Common myeloid progenitor, CD34-positive (primary cell): ENCODE measurements around the gene FOXL2.

ENCODE experiments used
- CTCF ChIA-PET: fragments of 350-600 bp; sonication (Branson Sonifier 250); formaldehyde crosslinking; loops from one replicate; lab custom pipeline; 2021; ENCODE audit warnings: antibody characterized with exemption; lab: Charles Lee
- POLR2A ChIA-PET: fragments of 350-600 bp; sonication (Branson Sonifier 250); formaldehyde crosslinking; loops from one replicate; lab custom pipeline; 2021; ENCODE audit warnings: antibody characterized with exemption; lab: Charles Lee
- DNase-seq, 3 donors: peaks; one replicate each; pipeline versions ENCODE4 v3.0.0 to v3.0.0-alpha.2; 2013
- H3K27ac ChIP-seq, 2 experiments: 1 replicate in 1 of 2; 2 replicates in 1 of 2; pipeline ENCODE4 v1.7.0; 2013; ENCODE audit warnings: inconsistent platforms in 2 of 2, low read length in 2 of 2, mild to moderate bottlenecking in 2 of 2, low read depth in 1 of 2, moderate library complexity in 1 of 2; ENCODE audit not compliant: severe bottlenecking in 2 of 2, insufficient read depth in 1 of 2, poor library complexity in 1 of 2
- H3K27me3 ChIP-seq, 5 experiments: replicated peaks in 2 of 5; 1 replicate in 3 of 5; 2 replicates in 2 of 5; pipeline versions ENCODE4 v1.6.1 to v1.7.0; 2013; ENCODE audit warnings: low read length in 4 of 5, mild to moderate bottlenecking in 2 of 5, moderate library complexity in 2 of 5, inconsistent platforms in 1 of 5; ENCODE audit not compliant: insufficient read depth in 5 of 5, control insufficient read depth in 4 of 5
- H3K36me3 ChIP-seq, 4 experiments: 1 replicate in 2 of 4; 2 replicates in 2 of 4; pipeline versions ENCODE4 v1.6.1 to v1.7.0; 2013; ENCODE audit warnings: low read length in 3 of 4, control low read depth in 1 of 4, mild to moderate bottlenecking in 1 of 4; ENCODE audit not compliant: control insufficient read depth in 4 of 4, insufficient read depth in 4 of 4
- H3K4me1 ChIP-seq, 4 experiments: 1 replicate in 3 of 4; 2 replicates in 1 of 4; pipeline versions ENCODE4 v1.6.1 to v1.7.1; 2013; ENCODE audit warnings: low read length in 3 of 4, mild to moderate bottlenecking in 3 of 4, control low read depth in 1 of 4, inconsistent platforms in 1 of 4, moderate library complexity in 1 of 4; ENCODE audit not compliant: control insufficient read depth in 4 of 4, insufficient read depth in 4 of 4; ENCODE audit errors: control extremely low read depth in 1 of 4
- H3K4me3 ChIP-seq, 7 experiments: 1 replicate in 4 of 7; 2 replicates in 3 of 7; pipeline versions ENCODE4 v1.5.1 to v1.7.0; 2013; ENCODE audit warnings: mild to moderate bottlenecking in 7 of 7, low read length in 6 of 7, moderate library complexity in 6 of 7, inconsistent platforms in 2 of 7, low read depth in 2 of 7, control low read depth in 1 of 7; ENCODE audit not compliant: insufficient read depth in 4 of 7, control insufficient read depth in 1 of 7; ENCODE audit errors: extremely low read depth in 1 of 7
- H3K9me3 ChIP-seq, 5 experiments: 1 replicate in 4 of 5; 2 replicates in 1 of 5; pipeline versions ENCODE4 v1.6.1 to v1.7.1; 2013; ENCODE audit warnings: low read length in 4 of 5, mild to moderate bottlenecking in 2 of 5, inconsistent platforms in 1 of 5, low read depth in 1 of 5, moderate library complexity in 1 of 5; ENCODE audit not compliant: control insufficient read depth in 4 of 5, insufficient read depth in 2 of 5; ENCODE audit errors: control extremely low read depth in 1 of 5
- WGBS: methylation state at CpG from one replicate; pipeline ENCODE4 v1.1.5; 2013; ENCODE audit not compliant: insufficient coverage; 5-methylcytosine and 5-hydroxymethylcytosine counted together

The FOXL2 gene

GRCh38 chr3:138943724-138944653 lies 2.9 kb downstream of the FOXL2 start:
- H3K9me3 ChIP-seq: no peaks in the 10 kb centered on the region
- H3K27ac ChIP-seq: peak overlapping the region in 1 of 2 experiments; percentile 68
- H3K4me1 ChIP-seq: peaks cover 2 to 44% (median 40%) of the 10 kb centered on the region in 4 experiments
- 8% methylated on average over 13 of the region's 30 CpGs for WGBS
- H3K27me3 ChIP-seq: peaks cover 12 to 99% (median 81%) of the 10 kb centered on the region in 5 experiments
- no peak overlapping the region for H3K4me3 ChIP-seq
- DNase-seq: peak in 2 of 3 donors; percentile 57
- ChIA-PET POLR2A (no interaction called here), CTCF (interaction anchor here (0.5 to 1.6 kb wide), 5 partner anchors 8 to 400 kb away, joined by 3 to 7 read pairs (median 3); partner anchors contain the start of gene MRPS22)
- H3K36me3 ChIP-seq: no peaks in the 10 kb centered on the region

DNA sequence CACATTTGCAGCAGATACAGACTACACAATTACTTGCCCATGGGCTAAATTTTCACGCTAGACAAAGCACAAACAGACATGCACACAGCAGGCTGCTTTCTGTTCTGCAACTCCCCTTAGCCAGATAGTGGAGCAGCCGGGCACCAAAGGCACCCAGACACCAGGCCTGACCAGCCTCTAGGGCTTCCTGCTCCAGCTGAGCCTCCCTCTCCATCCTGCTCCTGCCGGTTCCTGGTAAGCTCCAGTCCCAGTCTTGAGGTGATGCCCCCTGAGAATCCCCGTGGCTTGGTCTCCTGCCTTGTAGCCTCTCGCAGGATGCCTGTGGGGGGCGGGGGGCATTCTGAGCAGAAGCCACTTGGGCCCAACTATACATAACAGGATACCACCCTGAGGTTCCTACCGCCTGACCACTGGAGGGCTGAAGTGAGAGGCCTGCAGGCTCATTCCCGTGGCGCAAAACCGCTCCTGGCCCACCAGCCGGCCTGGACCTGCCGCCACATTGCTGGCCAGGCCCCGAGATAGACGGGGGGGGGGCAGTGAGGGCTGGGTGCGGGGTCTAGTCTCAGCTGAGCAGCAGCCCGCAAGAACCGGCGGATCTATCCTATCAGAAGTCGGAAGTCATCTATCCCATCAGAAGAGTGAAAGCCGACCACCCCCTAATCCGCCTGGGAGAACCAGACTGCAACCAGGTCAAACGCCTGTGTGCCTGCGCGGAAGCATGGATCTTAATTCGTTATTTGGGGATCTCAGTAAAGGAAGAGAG lies 3.9 kb downstream of the FOXL2 start:
- H3K4me1 ChIP-seq: peaks cover 2 to 53% (median 49%) of the 10 kb centered on the region in 4 experiments
- ChIA-PET POLR2A (no interaction called here), CTCF (interaction anchor here (0.5 to 6.2 kb wide), 5 partner anchors 8 to 254 kb away, joined by 3 to 44 read pairs (median 3); no protein-coding TSS in a partner anchor)
- H3K9me3 ChIP-seq: no peaks in the 10 kb centered on the region
- peak in 1 of 3 donors; percentile 35 for DNase-seq
- no peak overlapping the region for H3K4me3 ChIP-seq
- H3K36me3 ChIP-seq: no peaks in the 10 kb centered on the region
- H3K27ac ChIP-seq: peak overlapping the region in 1 of 2 experiments; percentile 68
- H3K27me3 ChIP-seq: peaks cover 7 to 99% (median 83%) of the 10 kb centered on the region in 5 experiments
- WGBS: 22% methylated on average over 12 of the region's 25 CpGs

GRCh38 chr3:138942271-138942670 lies 4.7 kb downstream of the FOXL2 start:
- Histone ChIP-seq H3K4me1 (peaks cover 2 to 57% (median 51%) of the 10 kb centered on the region in 4 experiments), H3K36me3 (no peaks in the 10 kb centered on the region), H3K9me3 (no peaks in the 10 kb centered on the region), H3K27me3 (peaks cover 7 to 99% (median 84%) of the 10 kb centered on the region in 5 experiments), H3K27ac (no peak overlapping the region), H3K4me3 (no peak overlapping the region)
- no peak for DNase-seq
- ChIA-PET POLR2A (interaction anchor here (0.5 kb wide), 1 partner anchor 21 kb away, joined by 3 read pairs; no protein-coding TSS in a partner anchor), CTCF (interaction anchor here (1.0 to 6.2 kb wide), 6 partner anchors 9 to 37 kb away, joined by 3 to 44 read pairs (median 6); no protein-coding TSS in a partner anchor)
- 78% methylated on average over 4 of the region's 4 CpGs for WGBS

DNA sequence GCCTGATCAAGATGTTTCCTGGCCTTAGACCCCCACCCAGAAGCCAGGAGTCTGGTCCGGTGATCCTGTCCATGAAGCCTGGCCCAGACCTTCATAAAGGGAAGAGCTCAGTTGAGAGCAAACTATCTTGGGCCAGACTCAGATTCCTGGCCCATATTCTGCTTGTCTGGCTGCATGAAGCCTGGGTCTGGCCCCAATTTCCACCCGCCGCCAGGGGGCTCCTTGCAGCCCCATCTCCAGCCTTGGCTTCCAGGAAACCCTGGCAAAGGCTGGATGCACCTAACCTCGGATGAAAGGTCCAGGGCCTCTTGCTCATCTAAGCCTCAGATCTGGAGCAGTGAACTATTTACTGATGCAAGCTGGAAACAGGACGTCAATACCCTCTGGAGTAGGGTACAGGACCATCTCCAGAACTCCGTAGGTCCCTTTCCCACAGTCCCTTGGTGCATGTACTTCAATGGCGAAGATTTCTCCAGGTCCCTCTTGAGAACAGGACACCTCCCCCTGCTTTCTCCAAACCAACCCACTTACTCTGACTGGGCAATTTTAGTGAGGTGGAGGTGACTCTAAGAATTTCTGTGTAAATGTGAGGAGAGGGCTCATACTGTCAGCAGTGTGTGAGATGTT lies 5.6 kb downstream of the FOXL2 start:
- H3K27me3 ChIP-seq: peaks cover 7 to 99% (median 81%) of the 10 kb centered on the region in 5 experiments
- H3K9me3 ChIP-seq: no peaks in the 10 kb centered on the region
- H3K27ac ChIP-seq: no peak overlapping the region
- peaks cover 2 to 57% (median 48%) of the 10 kb centered on the region in 4 experiments for H3K4me1 ChIP-seq
- 13% methylated on average over 4 of the region's 7 CpGs for WGBS
- no peaks in the 10 kb centered on the region for H3K36me3 ChIP-seq
- H3K4me3 ChIP-seq: no peak overlapping the region
- peak; percentile 63 to 76 (median 72) for DNase-seq
- POLR2A ChIA-PET: interaction anchor here (0.6 kb wide), 2 partner anchors 154 to 755 kb away, joined by 3 read pairs; no protein-coding TSS in a partner anchor
- CTCF ChIA-PET: interaction anchor here (1.0 to 6.2 kb wide), 10 partner anchors 9 to 272 kb away, joined by 3 to 44 read pairs (median 7); no protein-coding TSS in a partner anchor

DNA sequence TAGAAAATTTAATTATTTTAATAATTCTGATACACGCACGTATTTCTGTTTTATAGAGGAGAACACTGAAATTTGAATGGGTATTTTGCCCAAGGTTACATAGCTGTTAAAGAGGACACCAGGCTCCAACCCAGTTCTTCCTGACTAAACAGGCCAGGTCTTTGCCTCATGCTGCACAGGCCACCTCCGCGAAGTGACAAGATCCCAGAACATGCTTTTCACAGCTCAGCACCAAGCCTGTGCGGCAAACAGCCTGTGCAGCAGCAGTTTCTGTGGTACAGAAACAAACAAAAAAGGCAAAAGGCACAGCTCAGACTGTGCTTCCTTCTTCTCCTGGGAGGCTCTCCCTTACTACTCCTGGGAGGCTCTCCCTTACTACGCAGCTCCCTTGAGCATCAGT lies 6.5 kb downstream of the FOXL2 start:
- ChIA-PET CTCF (interaction anchor here (1.0 to 6.2 kb wide), 9 partner anchors 8 to 506 kb away, joined by 3 to 44 read pairs (median 7); partner anchors contain the start of gene ESYT3), POLR2A (no interaction called here)
- no peaks in the 10 kb centered on the region for H3K9me3 ChIP-seq
- DNase-seq: peak in 1 of 3 donors; percentile 8
- no peak overlapping the region for H3K27ac ChIP-seq
- no peaks in the 10 kb centered on the region for H3K36me3 ChIP-seq
- peaks cover 2 to 58% (median 46%) of the 10 kb centered on the region in 4 experiments for H3K4me1 ChIP-seq
- H3K27me3 ChIP-seq: peaks cover 7 to 100% (median 82%) of the 10 kb centered on the region in 5 experiments
- H3K4me3 ChIP-seq: no peak overlapping the region
- WGBS: 48% methylated on average over 4 of the region's 6 CpGs

DNA sequence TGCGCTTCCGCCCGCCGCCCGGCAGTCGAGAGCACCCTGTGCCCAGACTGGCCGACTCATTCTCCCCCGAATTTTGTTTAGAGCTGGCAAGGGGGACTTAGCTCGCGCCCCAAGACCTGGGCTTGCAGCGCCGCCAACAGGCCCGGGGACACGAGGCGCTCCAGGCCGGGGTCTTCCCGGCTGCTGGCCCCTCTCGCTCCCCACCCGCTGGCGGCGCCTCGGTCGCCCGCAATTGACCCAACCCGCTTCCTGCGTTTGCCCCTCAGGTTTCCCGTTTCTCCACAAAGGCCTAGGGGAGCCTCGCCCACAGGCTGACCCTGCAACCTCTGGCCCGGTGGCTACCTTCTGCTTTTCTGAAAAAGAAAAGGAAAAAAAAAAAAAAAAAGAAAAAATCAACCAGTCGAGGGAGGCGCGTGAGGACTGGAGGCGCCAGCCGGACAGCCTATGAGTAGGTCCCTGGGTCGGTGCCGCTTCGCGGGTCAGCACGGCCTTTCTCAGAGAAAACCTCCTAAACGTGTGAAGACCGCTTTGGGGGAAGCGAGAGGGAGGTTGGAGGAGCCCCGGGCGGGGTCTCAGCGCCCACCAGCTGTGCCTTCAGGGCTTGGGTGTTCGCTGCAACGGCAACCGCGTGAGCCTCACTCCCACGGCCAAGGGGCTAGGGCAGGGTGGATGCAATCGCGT lies 7.2 kb downstream of the FOXL2 start:
- POLR2A ChIA-PET: interaction anchor here (0.6 kb wide), 1 partner anchor 488 kb away, joined by 3 read pairs; no protein-coding TSS in a partner anchor
- DNase-seq: peak in 2 of 3 donors; percentile 42 to 59
- WGBS: 1% methylated on average over 43 of the region's 52 CpGs
- CTCF ChIA-PET: interaction anchor here (1.0 to 6.2 kb wide), 6 partner anchors 12 to 505 kb away, joined by 4 to 44 read pairs (median 12); partner anchors contain the start of gene ESYT3
- Histone ChIP-seq H3K27ac (no peak overlapping the region), H3K4me3 (peak overlapping the region in 2 of 7 experiments; percentile 14 to 55), H3K27me3 (peaks cover 7 to 99% (median 82%) of the 10 kb centered on the region in 5 experiments), H3K36me3 (no peaks in the 10 kb centered on the region), H3K9me3 (no peaks in the 10 kb centered on the region), H3K4me1 (peaks cover 2 to 51% (median 39%) of the 10 kb centered on the region in 4 experiments)
